ENCODE results near the gene S100A8.

DNA sequence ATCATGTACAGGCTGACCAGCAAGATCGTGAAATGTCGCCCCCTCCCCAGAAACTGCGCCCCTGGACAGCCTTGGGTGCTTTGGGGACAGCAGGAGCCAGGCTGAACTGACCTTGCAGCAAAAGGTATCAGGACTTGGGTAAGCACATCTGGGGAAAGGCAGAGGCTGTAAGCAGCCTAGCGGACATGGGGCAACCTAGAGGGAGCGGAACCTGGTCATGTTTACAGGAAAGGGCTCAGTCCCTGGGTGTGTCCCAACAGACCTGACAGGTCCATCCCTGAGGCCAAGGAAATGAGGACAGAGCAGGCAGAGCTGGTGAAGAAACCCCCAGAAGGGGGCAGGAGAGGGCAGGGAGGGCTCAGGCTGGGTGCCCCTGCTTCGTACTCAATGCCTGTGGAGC, 3.1 kb upstream of the S100A8 start:
- TF ChIP-seq, protein P1, sequence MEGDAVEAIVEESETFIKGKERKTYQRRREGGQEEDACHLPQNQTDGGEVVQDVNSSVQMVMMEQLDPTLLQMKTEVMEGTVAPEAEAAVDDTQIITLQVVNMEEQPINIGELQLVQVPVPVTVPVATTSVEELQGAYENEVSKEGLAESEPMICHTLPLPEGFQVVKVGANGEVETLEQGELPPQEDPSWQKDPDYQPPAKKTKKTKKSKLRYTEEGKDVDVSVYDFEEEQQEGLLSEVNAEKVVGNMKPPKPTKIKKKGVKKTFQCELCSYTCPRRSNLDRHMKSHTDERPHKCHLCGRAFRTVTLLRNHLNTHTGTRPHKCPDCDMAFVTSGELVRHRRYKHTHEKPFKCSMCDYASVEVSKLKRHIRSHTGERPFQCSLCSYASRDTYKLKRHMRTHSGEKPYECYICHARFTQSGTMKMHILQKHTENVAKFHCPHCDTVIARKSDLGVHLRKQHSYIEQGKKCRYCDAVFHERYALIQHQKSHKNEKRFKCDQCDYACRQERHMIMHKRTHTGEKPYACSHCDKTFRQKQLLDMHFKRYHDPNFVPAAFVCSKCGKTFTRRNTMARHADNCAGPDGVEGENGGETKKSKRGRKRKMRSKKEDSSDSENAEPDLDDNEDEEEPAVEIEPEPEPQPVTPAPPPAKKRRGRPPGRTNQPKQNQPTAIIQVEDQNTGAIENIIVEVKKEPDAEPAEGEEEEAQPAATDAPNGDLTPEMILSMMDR (IDR thresholded peaks at IDR 0.05; ENCODE audit: low read depth, low read length) = peak; percentile 10; the same call in 1 of the 2 replicates
- TF ChIP-seq EZH2phosphoT487 (IDR thresholded peaks at IDR 0.05; ENCODE audit: low read depth) = no peak

Measured in OCI-LY3 (cell line).